Right lung (tissue), 5 donors: Measurements from ENCODE around the gene DTYMK. TPM values are rescaled to one million over a fixed set of nuclear protein-coding genes. Genes with fewer than 3 reads are reported as not detected.
"Not testable (repeated sequence)": the region's sequence is repeated elsewhere in the genome, so short reads cannot be mapped to it uniquely, and the experiment has no call there.

Experiments
- DNase-seq, 2 donors: peaks; one replicate each; pipeline ENCODE4 v3.0.0-alpha.2; 2013
- polyA plus RNA-seq, 5 donors: library from polyadenylated mRNA; unstranded; fragments of 120-200 nt; gene quantifications; one replicate each; pipeline versions ENCODE4 v1.2.1 to v1.2.3, GENCODE V29; 2013; ENCODE audit warnings: inconsistent platforms in 1 of 5, low replicate concordance in 1 of 5; ENCODE audit not compliant: insufficient read length in 5 of 5, insufficient read depth in 1 of 5

DTYMK gene
- polyA plus RNA-seq, 5 donors, result 36.1 to 54.2 (median 46.0) TPM

DNA sequence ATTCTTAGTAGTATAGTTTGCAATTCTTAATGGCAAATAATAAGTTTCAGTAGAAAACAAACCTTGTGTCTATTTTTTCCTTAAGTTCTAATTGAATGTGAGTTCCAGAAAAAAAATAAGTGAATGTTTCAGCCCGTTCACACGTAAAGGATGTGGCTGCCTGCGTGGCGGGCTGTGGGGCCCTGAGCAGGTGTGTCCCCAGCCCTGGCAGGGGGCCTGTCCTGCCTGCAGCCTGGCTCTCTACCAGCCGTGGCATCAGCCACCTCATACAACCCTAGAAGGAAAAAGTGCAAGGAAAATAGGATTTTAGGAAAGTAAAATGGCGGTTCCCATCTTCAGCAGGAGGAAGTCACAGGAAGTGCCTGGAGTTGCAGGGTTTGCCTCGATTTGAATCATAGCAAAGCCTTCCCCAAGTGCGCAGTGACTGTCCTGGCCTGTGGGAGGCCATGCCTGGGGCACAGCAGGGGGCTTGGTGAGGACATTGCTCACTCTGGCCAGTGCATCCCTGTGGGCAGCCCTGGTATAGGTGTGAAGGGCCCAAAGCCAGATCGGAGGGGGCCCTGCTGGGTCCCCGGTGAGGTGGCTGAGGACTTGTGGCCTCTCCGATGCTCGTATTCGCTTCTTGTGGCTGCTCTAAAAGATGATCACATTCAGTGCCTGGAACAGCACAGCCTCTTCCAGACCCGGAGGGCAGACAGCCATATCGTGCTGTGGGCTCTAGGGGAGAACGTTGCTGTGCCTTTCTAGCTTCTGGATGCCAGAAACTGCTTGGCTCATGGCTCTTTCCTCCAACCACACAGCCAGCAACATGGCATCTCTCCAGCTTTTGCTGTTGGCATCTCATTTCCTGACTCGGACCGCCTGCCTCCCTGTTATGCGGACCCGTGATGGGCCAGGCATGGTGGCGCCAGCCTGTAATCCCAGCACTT lies 12.6 kb downstream of the DTYMK start:
- no peak for DNase-seq

DNA sequence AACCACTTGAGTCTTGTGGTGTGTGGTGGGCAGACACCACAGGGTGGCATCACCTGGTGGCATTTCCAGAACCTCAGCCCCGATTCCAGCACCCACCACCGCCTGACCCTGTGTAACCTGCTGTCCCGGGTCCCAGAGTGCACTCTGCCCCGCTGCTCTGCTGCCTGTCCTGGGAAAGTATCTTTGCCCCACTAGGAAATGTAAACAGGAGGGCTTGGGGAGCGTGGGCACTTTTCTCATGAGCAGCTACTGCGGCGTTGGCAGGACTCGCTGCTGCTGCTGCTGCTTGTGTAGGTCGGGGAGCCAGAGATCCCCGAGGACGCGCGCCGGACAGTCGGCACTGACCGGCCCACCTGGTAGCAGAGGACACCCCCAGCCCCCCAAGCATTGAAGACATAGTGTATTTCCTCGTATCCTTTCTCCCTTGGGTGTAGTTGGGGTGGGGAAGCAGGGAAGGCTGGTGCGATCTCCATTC lies 13.4 kb downstream of the DTYMK start:
- no peak for DNase-seq

DNA sequence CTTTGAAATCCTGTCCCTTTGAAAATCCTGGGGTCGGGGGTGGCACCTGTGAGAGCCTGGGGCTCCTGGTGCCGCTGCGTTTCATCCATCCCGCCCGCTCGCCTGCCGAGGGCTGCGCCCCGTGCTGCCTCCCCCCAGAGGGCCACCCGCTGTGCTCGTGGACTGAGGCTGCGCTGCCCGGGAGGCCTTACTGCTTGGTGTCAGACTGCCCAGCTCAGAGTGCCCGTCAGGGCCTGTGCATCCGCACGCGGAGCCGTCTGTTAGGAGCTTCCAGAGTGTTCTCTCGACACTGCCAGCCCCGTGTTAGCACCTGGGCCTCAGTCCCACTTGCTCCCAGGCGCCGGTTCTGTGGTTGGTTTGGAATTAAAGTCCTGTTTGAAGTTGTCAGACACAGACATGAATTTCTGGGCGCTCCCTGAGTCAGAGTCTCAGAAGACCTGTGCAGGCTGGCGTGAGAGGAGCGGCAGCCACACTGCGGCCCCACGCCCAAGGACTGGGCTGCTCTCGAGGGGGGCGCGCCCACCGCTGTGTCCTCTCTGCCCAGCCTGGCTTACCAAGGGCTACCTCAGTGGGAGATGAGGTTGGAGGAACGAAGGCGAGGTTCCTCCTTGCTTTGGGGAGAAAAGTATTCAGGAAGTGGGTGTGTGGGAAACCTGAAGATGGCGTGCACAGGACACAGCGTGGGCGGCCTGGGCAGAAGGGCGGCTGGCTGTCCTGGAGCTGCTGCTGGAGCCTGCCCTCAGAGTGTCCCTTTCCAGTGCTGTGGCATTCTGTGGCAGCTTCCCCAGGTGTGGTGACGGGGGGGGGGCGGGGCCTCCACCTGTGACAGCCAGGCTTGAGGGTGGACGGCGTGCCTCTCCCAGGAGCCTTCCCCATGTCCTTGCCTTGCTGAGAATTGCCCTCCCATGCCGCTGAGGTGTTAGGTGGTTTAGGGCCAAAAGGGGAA lies 14.1 kb downstream of the DTYMK start:
- DNase-seq, result no peak

DNA sequence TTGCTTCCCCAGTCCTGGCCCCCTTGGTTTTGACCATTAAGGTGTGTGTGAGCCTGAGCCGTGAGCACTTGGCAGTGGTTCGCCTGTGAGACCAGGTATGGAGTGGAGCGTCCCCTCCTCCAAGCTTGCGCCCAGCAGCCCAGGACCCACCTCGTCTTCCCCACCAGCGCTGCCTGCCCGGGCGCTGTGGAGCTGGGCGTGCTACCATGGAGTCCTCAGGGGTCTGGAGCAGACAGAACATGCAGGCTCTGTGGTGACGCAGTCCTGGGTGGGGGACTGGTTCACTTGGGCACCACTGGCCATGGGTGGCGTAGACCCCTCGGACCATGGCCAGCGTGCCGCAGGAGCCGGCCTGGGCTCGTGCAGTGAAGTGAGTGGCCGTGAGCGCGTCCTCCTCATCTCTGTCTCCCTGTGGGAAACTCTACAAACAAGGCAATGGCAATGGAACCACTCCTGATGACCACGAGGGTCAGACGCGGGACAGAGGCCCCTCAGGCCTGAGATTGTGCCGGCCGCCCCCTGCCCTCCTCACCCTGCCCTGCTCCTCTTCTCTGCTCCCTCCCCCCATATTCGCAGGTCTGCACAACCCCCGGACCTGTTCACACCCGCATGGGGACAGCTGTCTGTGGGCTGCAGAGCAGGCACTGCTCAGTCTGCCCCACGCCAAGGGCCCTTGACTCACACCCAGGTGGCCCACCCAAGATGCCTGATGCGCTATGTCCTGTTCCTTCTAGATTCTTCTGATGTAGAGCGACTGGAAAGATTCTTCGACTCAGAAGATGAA lies 15.0 kb downstream of the DTYMK start:
- DNase-seq, result no peak

DNA sequence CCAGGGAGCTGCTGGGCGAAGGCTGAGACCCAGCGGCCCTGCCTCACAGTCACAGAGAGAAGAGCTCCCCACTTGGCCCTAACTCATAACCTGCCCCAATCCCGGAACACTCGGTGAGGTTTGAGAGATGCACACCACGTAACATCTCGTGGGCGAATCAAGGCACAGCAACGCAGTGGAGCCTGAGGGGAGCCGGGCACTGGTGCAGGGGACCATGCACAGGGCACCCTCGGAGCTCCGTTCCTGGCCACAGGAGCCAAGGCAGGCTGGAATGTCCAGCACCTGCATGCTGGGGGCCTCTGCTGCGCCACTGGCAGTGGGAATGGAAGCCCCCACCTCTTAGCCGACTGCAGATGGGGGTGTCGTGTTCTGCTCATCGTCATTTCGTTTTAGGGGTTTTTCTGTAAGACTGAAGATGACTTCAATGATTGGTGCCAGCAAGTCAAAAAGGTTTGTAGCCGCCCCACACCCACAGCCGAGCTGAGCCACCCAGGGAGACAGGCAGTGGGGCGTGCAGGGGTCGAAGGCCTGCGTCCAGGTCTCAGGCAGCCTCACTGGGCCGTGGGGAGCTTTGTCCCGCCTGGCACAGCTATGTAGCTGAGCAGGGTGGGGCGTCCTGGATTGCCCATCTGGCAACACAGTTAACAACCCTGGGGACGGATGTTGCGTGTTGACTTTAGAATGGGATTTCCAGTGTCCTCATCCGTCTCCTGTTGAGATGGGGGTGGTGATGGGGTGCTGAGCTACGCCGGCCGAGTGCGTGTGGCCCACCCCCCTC lies 16.1 kb downstream of the DTYMK start:
- no peak for DNase-seq

DNA sequence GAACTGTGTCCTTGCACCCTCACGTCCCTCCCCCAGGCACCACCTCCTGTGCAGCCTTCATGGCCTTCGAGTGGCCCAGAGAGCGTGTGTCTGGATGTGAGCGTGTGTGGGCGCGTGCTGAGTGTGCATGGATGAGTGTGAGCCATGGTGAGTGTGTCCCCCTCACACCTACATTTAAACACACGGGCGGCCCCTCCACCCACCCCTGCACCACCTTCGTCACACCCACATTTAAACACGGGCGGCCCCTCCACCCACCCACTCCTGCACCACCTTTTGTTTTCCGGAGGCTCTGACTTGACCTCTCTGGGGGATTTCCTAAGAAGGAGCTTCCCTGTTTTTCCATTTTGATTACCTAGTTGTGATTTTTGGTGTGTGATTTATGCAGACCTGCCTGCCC lies 17.8 kb downstream of the DTYMK start:
- DNase-seq, result no peak

DNA sequence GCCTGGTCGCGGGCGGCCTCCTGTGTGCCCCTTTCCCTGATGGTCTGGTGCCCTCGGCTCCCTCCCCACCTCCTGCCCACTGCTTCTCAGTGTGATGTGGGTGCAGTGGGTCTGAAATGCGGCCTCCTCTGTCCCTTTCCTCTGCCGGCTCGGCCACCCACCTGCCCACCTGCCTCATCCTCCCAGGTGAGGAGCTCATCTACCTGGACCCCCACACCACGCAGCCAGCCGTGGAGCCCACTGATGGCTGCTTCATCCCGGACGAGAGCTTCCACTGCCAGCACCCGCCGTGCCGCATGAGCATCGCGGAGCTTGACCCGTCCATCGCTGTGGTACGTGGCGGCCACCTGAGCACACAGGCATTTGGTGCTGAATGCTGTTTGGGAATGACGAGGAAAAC lies 18.3 kb downstream of the DTYMK start:
- no peak for DNase-seq

DNA sequence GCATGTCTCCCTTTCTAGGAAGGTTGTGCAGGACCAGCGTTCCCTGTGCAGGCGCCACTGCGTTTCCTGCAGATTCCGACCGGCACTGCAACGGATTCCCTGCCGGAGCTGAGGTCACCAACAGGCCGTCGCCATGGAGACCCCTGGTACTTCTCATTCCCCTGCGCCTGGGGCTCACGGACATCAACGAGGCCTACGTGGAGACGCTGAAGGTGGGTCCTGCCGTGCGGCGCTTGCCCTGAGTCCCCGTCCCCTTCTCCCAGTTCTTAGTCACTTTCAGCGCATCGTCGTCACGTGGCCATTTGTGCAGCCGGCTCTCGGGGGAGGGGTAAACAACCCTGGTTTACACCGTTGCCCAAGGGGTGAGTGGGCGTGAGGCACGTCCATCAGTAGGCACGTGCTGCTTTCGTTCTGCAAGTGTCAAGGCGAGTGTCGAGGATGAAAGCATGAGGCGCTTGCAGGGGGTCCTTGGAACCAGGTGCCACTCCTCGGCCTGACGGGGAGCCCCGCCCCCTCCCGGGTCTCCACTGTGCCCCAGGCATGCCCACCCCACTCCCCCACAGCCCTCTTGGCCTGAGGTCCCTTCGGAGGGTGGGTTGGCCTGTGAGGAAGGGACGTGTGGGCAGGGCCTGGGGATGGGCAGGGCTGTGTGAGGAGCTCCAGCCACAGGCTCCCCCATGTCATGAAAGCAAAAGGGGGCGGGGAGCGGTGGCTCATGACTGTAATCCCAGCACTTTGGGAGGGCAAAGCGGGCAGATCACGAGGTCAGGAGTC lies 19.8 kb downstream of the DTYMK start:
- peak; percentile 25 to 38 for DNase-seq

DNA sequence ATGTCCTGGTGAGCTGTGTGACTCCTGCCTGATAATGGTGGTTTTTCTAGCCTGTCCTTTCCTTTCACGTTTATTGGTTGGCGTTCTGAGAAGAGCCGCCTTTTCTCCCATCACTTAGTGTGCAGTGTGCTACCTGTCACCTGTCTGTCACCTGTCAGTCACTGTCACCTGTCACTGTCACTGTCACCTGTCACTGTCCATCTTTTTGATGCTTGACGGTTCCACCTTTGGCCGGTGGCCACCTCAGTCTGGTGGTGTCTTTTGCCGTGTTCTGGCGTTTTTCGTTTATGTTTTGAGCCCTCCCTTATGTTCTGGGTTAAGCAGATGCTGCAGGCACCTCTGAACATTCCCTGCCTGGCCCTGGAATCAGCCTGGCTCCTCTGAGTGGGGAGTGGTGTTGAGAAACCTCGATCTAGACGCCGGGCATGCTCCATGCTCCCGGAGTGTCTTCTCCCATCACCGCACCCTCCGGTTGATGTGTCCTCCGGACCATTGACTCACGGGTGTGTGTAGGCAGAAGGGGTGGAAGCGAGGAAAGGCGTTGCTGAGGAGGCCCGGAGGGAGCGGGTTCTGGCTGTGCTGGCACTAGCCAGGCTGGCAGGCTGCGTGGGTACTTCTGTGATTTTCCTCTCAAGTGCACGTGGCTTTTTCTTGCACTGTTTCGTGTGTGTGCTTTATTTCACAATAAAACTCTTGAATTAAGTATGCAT lies 20.7 kb downstream of the DTYMK start:
- no peak for DNase-seq

DNA sequence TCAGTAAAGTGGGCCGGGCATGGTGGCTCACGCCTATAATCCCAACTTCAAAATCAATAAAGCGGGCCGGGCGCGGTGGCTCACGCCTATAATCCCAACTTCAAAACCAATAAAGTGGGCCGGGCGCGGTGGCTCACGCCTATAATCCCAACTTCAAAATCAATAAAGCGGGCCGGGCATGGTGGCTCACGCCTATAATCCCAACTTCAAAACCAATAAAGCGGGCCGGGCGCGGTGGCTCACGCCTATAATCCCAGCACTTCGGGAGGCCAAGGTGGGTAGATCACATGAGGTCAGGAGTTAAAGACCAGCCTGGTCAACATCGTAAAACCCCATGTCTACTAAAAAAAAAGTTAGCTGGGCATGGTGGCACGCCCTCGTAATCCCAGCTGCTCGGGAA lies 23.9 kb downstream of the DTYMK start:
- not testable (repeated sequence) for DNase-seq

DNA sequence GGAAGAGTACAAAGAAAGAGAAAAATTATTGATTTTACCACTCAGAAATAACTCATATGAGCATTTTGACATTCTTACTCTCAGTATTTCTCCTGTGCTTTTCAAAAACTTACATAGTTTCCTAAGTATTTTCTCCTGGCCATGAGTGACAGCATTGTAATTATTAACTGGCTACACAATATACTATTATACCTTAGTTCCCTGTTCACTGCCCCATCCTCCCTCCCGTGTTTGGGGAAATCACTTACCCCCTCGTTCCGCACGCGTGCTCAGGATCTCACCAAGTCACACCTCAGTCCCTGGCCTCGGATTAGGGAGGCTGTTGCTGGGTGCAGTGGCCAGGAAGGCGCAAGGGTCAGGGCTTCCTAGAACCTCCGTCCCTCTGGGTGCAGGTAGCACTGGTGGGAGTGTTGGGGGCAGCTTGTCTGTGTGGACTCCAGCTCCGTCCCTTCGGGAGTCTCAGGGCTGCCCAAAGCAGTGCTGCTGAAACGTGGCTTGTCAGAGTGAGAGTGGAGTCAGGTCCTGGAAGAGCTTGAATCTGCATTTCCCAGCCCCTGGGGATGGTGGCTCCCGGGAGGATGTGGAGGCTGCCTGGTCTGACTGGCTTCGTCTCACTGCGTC lies 25.9 kb downstream of the DTYMK start:
- DNase-seq, result no peak

DNA sequence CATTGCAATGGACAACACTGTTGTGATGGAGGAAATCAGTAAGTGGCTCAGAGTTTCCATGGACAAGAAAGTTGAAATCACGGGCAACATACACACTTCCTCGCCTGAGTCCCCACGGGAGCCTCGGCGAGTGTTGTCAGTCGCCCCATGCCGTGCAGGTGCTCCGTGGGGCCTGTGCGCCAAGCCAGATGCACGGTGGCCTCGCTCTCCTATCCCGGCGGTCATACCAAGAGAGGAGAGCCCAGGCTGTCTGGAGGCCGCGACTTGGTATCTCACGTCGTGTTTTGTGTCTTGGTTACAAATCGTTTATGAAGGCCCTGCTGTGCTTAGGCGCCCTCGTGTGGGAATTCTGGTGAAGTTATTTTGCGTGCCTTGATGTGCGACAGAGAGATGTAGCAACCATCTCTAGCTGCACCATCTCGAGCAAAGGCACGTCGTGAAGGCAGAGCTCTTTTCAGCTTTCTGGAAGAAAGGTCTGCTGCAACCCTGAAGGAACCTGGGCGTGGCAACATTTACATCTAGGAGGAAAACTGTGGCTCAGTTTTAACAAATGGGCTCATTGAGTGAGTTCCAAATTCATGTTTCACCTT lies 27.4 kb downstream of the DTYMK start:
- peak; percentile 63 to 67 for DNase-seq

DNA sequence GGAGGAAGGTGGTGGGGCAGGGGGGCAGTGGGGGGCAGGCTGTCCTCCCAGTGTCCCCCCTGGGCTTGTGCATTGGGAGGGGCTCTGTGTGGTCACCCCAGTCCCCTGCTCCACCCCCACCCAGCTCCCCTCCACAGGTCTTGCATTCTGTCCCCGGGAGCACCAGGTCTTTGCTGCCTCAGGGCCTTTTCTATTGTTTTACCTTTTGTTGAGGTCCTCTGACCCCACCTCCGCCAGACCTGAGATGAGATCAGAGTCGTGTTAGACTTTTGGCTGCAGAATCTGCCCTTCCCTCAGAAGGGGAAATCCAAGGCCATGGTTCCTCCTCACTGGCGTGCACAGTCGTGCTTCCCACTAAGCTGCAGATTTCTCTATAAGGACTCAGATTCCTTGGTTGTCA lies 28.3 kb downstream of the DTYMK start:
- no peak for DNase-seq

DNA sequence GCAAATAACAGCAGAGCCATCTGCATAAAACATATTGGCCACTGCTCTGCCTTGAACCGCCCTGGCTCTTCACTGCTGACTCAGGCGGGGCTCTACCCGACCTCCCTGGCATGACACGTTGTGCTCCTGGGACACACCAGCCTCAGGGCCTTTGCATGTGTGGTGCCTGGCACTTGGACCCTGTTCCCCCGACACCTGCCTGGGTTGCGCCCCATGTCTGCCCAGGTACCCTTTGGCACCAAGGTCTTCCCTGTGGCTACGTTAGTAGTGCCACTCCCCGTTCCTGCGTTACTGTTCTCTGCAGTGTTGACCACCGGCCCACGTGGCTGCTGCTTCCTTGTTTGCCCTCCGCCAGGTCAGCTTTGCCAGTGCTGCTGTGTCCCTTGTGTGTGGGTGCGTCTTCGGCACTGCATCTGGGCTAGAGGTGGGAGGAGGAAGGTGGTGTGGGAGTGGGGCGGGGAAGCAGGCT lies 28.8 kb downstream of the DTYMK start:
- DNase-seq, result no peak

DNA sequence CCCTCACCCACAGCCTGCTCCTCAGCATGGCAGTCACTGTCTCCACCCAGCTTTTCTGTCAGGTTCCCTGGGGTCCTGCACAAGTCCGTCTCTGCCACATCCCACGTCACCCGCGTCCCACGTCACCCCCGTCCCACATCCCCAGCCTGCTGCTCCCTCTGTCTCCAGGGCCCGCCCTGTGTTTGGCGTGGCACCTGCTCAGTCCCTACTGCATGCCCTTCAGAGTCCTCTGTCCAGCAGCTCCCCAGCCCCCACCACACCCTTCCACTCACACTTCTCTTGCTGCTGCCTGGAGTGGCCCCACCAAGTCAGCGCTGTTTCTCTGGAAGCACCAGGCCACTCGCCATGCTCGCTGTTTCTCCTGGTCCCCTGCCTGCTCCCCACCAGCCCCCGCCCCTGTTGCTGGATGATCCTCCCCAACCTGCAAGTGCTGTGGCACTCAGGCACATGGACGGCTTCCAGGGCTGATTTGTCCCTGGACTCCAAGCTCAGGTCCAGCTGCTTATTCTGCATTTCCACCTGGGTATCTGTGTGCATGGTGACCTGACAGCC lies 30.3 kb downstream of the DTYMK start:
- no peak for DNase-seq

DNA sequence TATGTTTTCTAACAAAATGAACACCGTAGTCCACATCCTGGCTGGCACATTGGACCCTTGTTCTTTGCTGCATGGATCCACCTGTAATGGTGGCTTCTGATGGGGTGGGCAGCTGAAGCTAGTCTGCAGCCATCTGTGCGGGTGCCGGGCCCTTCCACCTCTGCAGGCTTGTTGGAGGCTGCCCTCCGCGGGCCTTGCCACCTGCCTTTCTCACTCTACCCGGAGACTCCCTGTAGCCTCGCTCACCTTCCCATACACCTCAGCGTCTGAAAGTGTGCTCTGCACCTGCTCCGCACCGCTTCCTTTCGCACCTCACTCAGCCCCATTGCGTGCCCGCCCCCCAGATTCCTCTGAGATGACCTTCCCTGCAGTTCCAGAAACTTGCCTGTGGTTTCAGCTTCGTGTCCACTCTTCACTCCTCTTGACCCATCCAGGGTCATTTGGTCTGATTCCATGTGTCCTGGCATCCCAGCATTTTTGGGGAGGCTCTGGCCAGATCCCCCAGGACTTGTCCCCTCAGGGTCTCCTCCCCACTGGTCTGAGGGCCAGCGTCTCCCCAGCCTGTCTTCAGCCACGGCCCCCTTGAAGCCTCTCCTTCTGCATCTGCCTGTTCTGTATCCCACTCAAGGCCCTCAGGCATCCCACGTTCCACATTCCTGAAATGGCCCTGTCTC lies 31.0 kb downstream of the DTYMK start:
- DNase-seq, result no peak

DNA sequence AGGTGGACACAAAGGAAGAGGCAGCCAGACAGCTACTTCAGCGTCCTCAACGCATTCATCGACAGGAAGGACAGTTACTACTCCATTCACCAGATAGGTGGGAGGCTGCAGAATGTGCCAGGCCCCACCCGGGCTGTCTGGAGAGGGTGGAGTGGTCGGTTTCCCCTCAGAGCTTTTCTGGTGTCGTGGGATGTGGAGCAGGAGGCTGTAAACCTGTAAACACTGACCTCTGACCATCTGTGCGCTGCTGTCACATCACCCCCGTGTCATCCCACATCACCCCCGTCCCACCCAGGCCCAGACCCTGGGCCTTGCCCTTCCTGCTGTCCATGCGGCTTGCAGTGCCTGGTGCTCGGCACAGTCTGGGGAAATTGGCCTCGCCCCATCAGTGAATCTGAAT lies 32.1 kb downstream of the DTYMK start:
- DNase-seq, result no peak
